ENCODE data around the gene HMX2.
A peak's percentile ranks its signal among the peaks of the same experiment; 100 is the strongest.
"Not testable (repeated sequence)": the region's sequence is repeated elsewhere in the genome, so short reads cannot be mapped to it uniquely, and the experiment has no call there.

Gene HMX2

DNA sequence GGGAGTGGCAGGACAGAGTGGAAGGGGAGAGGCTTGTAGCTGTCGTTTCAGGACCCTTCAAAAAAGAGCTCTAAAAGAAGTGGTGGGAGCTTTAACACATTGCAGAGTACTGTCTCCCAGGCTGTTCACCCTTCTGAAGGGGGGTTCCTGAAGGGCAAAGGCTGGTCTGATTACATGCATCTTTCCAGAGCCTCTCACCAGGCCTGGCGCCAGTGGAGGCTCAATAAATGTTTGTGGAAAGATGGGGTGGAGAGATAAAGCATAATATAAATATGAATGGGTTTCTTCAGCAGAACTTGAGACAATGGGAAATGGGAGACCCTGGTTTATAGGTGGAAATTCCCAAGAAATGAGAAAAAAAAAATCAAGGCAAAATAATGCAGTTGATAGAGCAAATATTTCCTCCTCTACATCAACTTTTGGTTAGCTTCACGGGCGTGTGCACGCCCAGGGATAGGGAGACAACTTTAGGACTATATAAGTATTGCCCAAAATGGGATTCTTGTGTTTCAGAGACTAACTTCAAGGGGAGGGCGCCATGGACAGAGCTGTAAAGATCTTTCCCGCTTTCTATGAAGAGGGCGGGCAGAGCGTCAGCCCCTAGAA lies 5.7 kb downstream of the HMX2 start:
- DNase-seq: no peak

DNA sequence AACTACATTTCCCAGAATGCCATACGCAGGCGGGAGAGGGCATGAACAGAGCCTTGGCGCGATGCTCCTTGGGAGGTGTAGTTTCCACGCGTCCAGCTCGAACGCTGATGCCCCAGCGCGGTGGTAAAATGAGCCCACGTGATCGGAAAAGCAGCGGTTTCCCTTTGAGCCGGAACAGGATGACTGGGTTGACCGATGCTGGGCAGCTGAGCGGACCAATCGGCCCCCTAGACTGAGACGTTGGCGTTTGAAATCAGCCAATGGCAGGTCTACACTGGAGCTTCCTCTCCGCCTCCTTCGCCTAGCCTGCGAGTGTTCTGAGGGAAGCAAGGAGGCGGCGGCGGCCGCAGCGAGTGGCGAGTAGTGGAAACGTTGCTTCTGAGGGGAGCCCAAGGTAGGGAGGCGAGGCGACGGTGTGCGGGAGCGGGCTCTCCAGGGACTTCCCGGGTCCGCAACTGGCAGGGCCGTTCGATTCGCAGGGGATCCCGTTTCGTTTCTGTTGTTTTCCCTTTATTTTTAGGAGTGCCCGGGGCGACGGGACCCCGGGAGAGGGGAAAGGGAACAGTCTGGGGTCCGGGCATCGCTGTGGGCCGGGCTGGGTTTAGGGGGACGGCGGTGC lies 6.3 kb downstream of the HMX2 start, which contains the start of gene BUB3:
BUB3 (plus strand) TSS at position 311 of the 619 bp plus-strand sequence. CDS start 516 bp downstream, outside the sequence.
- DNase-seq: peak; percentile 100

DNA sequence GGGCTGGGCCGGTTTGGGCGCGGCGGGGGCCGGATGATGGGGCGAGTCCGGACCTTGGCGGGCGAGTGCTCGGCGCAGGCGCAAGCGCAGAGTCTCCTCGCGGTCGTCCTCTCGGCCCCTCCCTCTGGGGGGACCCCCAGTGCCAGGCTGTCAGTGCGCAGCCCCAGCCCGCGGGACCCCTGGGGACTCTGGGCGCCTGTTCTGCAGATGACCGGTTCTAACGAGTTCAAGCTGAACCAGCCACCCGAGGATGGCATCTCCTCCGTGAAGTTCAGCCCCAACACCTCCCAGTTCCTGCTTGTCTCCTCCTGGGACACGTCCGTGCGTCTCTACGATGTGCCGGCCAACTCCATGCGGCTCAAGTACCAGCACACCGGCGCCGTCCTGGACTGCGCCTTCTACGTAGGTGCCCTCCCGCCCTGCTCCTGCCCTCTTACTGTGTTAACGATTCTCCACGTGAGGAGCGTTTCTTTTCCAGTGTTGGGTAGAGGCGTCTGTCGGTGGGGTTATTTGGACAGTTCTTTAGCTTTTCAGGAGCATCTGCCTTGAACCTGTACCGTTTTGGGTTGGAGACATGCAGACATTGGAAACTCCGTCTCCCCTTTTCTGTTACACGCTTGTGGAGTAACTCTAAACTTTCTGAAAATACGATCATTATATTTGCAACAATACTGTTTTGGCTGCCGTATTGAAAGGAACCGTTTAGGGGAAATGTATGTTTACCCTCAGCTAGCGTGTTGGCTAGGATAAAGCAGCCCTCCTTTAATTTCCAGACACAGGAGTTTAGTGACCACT lies 7.0 kb downstream of the HMX2 start:
- DNase-seq: peak; percentile 75

DNA sequence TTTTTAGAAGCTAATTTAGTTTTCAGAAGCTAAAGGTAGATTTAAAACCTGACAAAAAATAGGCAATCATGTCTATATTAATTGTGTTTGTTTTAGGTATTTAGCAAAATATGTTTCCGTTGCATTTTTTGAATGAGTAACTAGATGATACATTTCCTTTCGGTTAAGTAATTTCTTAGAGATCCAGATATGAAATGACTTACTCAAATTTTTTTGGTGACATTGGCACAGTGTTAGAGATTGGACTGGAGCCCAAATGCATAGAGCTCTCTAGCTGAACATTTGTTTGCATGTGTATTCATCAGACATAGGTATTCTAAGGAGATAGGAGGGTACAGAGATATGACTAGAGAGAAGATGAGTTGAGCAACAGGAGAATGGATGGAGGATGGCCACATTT lies 8.1 kb downstream of the HMX2 start:
- no peak for DNase-seq

DNA sequence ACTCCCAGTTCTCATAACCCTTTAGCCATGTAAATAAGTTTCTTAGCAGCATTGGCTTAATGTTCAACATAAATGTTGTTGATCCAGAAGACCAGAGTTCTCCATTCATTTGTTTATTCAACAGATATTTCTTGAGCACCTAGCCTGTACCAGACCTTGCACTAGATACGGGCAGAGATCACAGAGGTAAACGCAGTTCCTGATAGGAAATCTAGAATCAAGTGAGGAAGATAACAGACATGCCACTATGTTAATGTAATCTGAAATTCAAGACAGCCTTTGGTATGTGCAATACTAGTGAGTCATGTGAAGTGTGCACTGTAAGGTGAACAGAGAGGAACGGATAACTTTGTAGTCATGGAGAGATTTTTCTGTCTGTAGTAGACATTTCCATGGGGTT lies 9.3 kb downstream of the HMX2 start:
- no peak for DNase-seq

DNA sequence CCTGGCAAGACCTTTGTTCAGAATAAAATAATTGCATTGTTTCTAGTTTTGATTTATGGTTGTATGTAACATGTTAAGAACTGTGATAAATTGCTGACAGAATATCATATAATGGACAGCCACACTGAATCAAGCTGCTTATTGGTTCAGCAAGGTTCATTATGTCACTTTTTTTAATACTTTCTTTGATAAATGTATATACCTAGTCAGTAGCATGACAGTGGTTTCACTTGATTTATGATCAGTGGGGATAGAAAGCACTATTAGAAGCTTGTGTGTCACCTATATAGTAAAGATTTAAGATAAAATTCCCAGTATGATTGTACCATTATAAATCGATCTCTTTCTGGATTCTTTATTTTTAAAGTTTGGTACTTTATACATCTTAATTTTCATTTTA lies 10.7 kb downstream of the HMX2 start:
- DNase-seq: no peak

DNA sequence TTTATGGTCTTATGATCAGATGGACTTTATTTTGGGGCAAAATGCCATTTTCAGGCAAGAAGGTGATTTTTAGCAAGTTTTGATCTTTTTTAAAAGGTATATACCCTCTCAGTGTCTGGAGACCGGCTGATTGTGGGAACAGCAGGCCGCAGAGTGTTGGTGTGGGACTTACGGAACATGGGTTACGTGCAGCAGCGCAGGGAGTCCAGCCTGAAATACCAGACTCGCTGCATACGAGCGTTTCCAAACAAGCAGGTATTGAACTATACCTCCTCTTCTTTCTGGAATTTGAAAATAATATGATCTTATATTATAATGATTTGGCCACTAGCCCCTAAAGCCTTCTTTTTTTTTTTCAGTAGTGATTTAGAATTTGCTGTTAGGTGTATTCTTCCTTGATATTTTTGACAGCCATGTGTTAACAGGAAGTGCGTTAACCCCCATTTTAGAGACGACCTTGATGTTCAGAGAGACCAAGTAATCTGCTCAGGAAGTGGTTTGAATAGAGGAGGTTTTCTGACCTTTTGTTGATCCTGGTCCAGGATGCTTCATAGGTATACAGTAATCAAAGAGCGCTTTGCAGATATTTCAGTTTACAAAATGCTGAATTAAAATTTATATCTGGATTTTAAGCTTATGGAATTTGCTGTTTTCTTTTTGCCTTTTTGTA lies 12.5 kb downstream of the HMX2 start:
- no peak for DNase-seq

DNA sequence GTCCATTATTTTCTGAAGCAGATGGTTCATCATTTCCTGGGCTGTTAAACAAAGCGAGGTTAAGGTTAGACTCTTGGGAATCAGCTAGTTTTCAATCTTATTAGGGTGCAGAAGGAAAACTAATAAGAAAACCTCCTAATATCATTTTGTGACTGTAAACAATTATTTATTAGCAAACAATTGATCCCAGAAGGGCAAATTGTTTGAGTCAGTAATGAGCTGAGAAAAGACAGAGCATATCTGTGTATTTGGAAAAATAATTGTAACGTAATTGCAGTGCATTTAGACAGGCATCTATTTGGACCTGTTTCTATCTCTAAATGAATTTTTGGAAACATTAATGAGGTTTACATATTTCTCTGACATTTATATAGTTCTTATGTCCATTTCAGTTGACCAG lies 16.4 kb downstream of the HMX2 start:
- DNase-seq: no peak

DNA sequence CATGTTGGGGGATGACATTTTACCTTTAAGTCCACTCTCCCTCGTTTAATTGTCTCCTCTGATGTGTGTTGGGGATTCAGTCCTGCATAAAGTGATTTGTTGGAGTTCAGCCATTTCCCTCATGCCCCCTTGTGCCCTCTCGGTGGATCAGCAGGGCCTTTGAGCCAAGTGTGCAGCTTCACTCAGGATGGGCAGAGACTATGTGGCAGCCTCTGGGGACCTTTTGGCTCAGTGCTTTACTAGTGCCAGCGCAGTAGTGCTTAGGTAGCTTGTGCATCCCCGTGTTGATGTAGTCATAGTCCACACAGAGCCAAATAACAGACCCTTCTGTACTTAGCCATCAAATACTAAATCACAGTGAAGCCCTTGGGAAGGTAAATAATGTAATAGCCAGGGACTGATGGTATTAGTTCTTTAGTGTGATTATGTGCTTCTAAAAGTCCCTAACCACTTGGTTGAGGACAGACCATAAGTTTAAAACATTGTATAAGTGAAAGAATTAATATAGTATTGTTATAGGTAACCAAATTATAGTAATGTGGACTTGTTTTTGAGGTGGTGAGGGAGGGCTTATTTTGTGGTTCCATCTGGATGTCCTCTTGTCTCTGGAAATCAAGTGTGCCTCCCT lies 17.6 kb downstream of the HMX2 start:
- peak; percentile 46 for DNase-seq

DNA sequence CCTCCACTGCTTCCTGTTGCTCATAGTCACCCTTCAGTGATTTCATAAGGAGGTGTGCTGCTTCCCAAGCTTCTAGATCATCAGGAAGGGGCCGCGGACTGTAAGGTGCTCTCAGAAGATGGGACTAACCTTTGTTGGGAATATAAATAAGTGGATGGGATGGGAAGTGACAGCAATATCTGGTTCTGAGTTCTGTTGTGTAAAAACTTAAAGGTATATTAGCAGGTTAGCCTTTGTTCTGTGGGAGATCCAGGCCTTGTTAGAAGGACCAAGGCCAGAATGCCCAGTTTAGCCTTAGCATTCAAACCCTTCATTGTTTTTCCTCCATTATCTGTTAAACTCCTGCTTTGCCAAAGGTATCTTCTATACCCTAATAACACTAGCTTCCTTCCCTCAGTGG lies 18.7 kb downstream of the HMX2 start:
- no peak for DNase-seq

DNA sequence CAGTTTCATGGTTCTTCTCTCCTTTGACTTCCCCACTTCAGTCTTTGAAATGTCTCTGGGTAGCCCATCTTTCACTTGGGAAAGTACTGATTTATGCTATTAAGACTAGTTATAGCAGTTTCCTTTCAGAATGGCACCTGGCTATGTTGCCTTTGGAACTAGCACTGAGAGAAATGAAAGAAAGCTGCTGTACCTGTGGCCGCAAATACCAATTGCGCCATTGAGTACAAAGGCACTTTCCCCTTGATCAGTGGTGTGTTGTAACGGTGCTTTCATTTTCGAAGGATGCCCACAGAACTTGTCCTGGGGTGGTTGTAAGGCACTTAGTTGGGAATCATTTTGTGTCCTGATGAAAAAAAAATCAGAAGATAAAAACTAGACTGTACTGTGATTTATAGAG lies 23.0 kb downstream of the HMX2 start:
- DNase-seq: no peak

DNA sequence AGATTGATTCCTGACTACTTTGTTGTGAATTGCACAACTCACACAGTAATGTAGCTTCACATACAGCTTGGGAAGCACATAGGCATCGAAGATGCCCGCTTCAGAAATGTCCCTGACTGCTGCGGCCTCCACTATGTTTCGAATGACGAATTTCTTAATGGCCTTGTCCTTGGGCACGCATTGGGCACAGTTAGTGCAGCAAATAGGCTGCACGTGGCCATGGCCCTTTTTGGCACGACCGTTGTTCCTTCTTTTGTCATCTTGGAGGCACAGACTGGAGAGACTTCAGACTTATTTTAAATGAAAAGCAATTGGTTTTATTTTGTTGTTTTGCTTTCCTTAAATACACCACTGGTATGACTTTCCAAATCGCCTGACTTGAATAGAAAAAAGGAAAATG lies 23.7 kb downstream of the HMX2 start:
- DNase-seq: not testable (repeated sequence)

DNA sequence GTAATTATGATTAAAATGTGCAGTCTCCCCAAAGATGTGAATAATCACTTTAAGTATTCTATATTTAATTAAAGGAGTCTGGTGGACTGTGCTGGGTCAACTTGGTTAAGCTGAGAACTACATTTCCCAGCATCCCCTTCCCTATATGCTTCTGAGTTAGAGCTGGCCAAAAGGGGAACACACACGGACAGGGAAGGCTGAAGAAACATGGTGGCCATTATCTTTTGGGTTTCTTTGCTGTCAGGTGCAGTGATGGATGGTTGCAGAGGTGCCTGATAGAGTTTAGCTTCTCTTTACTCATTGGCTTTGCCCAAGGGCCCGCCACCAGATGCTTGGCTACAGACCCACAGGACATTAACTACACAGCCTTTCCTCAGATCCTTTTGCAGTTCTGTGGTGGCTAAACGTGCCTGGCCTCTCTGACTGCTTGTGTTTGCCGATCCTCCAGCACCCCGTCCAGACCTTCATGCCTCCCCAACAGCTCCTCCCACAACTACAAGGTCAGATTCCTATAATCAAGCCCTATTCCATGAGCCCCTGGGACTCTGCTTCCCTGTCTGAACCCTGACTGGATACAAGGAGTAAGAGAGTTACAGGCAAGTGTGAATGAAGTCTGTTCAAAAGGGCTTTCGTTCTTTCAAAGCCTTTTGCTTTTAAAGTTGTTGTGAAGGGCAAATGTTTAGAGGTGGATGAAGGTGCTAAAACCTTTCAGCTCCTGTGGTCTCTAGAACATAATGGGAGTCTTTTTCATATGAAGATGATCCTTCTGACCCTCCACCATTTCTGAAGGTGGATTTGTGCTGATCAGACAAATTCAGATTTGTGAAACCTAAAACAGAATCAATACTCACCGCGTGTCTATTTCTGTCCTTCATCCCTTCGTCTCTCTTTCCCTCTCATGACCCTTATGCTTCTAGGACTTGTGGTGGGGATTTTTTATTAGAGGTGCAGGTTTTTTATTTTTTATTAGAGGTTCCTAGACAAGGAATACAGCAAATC lies 27.8 kb downstream of the HMX2 start:
- DNase-seq: peak; percentile 27

DNA sequence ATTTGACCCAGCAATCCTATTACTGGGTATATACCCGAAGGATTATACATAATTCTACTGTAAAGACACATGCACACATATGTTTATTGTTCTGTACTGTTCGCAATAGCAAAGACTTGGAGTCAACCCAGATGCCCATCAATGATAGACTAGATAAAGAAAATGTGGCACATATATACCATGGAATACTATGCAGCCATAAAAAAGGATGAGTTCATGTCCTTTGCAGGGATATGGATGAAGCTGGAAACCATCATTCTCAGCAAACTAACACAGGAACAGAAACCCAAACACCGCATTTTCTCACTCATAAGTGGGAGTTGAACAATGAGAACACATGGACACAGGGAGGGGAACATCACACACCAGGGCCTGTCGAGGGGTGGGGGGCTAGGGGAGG lies 30.5 kb downstream of the HMX2 start:
- DNase-seq: not testable (repeated sequence)

DNA sequence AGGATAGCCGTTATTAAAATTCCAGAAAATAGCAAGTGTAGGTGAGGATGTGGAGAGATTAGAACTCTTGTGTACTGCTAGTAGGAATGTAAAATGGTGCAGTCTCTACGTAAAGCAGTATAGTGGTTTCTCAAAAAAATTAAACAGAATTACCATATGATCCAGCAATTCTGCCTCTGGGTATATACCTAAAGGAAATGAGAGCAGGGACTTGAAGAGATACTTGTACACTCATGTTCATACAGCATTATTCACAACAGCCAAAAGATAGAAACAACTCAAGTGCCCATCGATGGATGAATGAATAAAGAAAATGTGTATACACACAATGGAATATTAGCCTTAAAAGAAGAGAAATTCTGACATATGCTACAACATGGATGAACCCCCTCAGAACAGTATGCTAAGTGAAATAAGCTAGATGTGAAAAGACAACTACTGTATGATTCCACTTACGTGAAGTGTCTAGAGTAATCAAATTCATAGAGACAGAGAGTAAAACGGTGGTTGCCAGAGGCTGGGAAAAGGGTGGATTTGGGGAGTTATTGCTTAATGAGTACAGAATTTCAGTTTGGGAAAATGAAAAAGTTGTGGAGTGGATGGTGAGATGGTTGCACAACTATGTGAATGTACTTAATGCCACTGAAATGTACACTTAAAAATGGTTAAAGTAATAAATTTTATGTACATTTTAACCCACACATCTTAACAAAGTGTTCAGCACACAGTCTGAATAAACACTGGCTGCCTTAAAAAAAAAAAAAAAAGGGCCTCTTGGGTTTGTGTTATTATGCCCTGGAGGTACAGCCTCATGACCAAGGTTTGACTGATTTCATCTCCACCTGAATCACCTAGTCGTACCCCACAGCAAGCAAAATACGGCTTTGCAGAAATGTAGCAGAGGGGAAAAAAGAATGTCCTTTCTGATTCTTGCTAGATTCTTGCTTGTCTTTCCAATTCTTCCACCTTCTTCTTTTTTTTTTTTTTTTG lies 32.5 kb downstream of the HMX2 start:
- no peak for DNase-seq

DNA sequence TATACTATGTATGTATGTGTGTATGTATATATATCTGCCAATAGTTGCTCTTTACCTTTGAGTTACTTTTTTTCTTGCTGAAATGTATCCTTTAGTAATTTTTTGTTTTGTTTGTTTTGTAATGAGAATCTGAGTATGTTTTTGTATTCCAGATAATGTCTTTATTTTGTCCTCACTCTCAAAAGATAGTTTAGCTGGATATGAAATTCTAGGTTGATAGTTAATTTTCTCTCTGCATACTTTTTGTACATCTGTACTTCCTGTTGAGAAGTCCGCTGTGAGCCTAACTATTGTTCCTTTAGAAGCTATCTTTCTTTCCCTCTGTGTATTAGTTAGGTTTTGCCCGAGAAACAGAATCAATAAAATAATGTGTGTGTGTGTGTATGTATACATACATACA lies 35.8 kb downstream of the HMX2 start:
- DNase-seq: no peak

DNA sequence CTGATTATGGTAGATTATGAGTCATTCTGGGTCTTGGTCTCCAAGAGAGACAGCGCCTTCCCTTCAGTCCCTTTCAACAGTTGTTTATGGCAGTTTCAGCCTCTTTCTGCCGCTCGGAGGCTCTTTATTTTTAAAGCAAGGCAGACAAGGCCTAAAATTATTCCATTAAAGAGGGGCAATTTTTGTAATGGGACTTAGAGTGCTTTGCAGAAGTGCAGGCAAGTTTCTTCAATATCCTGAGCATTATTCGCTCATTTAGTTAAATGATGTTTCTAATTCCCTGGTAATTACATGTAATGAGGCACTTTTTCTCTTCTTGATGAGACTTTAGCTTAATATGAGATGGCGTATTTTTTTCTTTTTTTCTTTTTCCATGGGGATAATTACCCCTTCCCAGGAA lies 39.8 kb downstream of the HMX2 start:
- no peak for DNase-seq

DNA sequence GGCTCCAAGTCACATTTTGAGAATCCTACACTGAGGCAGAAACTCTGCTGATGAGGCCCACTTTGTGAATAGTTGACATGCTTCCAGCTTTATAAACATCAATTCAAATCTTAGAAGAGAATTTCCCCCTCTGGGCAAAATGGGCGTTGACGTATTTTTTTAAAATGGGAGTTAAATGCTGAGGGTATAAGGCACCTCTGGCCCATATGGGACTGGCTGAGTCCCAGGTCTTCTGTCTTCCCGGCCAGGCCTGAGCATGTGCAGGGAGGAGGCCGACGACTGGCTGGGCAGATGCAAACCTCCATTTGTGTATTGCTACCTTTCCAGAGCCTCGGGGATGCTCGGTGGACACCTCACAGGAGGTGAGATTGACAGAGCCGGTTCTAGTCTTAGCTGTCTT lies 44.0 kb downstream of the HMX2 start:
- no peak for DNase-seq

DNA sequence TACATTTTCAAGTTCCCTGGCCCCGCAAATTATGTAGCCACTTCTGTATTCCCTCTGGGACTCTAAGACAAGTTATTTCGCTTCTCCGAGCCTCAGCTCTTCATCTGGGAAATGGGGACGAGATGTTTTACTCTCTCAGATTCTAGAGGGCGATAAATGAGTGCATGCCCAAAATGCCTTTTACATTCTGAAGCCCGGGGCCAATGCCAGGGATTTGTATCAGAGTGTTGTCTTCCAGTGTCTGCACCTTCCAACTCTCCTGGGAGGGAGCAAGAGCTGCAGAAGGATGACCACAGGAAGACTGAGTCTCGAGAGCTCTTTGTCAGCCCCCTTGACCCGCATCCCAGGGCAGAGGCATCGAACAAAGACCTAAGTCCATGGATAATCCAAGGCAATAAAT lies 46.1 kb downstream of the HMX2 start:
- no peak for DNase-seq
